Measurements from ENCODE around the gene CGREF1. TPM values are rescaled to one million over a fixed set of nuclear protein-coding genes. Genes with fewer than 3 reads are reported as not detected.

The CGREF1 gene
- total RNA-seq, 4 donors from 2014 or later: 1.3 to 9.3 (median 5.5) TPM

DNA sequence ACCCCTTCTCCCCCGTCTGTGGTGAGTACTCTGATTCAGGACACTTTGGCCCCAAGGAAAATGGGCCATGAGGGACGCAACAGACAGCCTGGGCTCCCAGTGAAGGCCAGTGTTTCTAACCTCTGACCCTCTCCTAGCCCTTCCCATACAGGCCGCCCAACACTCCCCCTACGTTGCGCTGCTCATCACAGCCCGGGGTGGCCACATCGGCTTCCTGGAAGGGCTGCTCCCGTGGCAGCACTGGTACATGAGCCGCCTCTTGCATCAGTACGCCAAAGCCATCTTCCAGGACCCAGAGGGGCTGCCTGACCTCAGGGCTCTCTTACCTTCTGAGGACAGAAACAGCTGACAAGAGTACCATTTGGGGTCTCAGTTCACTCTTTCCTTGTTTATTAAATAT, 11.5 kb upstream of the CGREF1 start:
- TF ChIP-seq CTCF (IDR thresholded peaks at IDR 0.05): no peak
- no peak for DNase-seq (ENCODE audit: low spot score)
- no peak for ATAC-seq (ENCODE audit: low FRiP score)

- TF ChIP-seq CTCF (IDR thresholded peaks at IDR 0.05): no peak
- DNase-seq (ENCODE audit: low spot score): no peak
- no peak for ATAC-seq (ENCODE audit: low FRiP score)
Measured at GRCh38 chr2:27128668-27129571, 10.0 kb upstream of the CGREF1 start.

DNA sequence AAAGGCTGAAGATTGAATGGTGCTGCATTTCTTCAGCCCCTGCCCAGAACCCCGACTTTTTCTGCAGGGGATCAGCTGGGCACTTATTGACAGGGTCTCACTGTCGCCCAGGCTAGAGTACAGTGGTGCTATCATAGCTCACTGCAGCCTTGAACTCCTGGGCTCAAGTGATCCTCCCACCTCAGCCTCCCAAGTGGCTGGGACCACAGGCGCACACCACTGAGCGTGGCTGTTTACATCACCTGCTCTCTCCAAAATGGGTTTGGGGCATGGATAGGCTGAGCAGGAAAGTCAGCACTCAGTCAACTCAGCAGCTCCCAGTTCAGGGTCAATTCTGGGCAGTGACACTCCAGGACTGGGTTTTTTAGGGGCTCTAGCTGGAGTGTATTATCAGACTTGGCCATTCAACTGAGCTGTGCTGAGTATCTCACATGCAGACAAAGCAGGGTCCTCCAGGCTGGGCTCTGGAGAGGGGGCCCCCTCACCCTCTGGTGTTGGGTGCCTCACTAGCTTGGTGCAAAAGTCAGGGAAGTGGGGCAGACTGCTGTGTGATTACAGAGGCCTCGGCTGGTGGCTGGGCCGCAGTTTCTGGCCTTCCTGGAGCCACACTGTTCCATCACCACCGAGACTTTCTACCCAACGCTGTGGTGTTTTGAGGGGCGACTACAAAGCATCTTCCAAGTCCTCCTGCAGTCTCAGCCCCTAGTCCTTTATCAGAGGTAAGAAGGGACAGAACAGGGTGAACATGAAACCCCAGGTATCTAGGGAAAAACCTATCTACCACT, 9.1 kb upstream of the CGREF1 start:
- TF ChIP-seq CTCF (IDR thresholded peaks at IDR 0.05): no peak
- ATAC-seq (ENCODE audit: low FRiP score): no peak
- DNase-seq (ENCODE audit: low spot score): no peak

GRCh38 chr2:27126252-27126710, 7.4 kb upstream of the CGREF1 start:
- no peak for DNase-seq (ENCODE audit: low spot score)
- ATAC-seq (ENCODE audit: low FRiP score): no peak
- no peak for TF ChIP-seq CTCF (IDR thresholded peaks at IDR 0.05)

DNA sequence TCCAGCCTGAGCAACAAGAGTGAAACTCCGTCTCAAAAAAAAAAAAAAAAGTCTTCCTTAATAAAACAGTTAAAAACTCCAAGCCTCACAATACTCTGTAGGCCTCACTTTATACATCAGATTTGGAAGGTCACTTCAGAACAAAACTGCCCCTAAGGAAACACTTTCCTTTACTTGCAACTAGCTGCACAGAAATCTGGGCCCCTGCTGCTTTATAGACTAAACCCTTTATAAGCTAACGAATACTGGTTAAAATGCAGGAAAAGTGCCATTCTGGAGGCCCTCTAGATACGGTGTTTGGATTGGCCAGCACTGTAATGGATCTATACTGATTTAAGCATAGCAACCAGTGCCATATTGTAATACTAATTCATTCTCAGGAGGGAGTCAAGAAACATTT, 6.2 kb upstream of the CGREF1 start:
- no peak for TF ChIP-seq CTCF (IDR thresholded peaks at IDR 0.05)
- no peak for DNase-seq (ENCODE audit: low spot score)
- ATAC-seq (ENCODE audit: low FRiP score): no peak

DNA sequence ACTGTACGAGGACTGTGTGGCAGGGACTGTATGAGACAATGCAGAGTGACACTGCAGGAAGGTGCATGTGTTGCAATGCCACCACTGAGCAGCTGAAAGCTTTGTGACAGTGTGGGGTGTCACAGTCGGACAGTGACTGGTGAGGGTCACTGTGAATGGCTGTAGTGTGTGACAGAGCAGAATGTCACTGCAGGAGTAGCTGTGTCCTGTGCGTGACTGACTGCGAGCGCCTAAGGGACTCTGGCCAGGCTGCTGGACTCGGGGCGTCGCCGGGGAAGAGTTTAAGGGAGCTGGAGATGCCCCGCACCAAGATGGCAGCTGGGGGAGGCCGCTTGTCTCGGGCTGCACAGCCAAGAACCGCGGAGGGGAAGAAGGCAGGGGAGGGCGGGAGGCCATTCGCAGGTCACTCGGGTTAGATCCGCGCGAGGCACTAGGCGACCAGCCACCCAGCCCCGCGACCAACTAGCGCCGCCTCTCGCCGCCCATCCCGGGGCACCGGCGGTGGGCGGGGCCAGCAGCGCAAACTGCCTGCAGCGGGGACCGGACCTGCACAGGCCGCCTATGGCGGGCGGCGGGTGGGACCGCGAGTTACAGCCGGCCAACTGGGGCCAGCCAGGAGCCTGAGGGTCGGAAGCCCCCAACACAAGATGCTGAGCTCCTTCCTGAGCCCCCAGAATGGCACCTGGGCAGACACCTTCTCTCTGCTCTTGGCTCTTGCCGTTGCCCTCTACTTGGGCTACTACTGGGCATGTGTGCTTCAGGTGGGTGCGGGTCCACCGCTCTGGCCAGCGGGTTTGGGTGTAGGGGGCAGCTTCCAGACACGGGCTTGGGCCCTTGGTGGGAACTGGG, 4.6 kb upstream of the CGREF1 start, which contains the start of gene ABHD1:
Gene ABHD1 (plus strand): TSS at position 514 of the 849 bp plus-strand sequence. CDS start 134 bp downstream, at position 648.
- no peak for TF ChIP-seq CTCF (IDR thresholded peaks at IDR 0.05)
- DNase-seq (ENCODE audit: low spot score): no peak
- peak; percentile 68 for ATAC-seq (ENCODE audit: low FRiP score)

Data from omental fat pad (tissue), 4 donors.